Renal cortical epithelial cell (primary cell): ENCODE measurements around the gene VCL. TPM values are rescaled to one million over a fixed set of nuclear protein-coding genes. Genes with fewer than 3 reads are reported as not detected.
"Not testable (repeated sequence)": the region's sequence is repeated elsewhere in the genome, so short reads cannot be mapped to it uniquely, and the experiment has no call there.

Source experiments
- DNase-seq: peaks from one replicate; pipeline ENCODE4 v3.0.0-alpha.2; 2011; ENCODE audit warnings: low read depth
- total RNA-seq: library from RNA; depleted of rRNA; stranded (reverse); fragments of >200 nt; gene quantifications from 2 replicates; pipeline ENCODE4 v1.2.3, GENCODE V29; 2014

VCL gene
- total RNA-seq, 1 donor from 2014 or later = 313 TPM

DNA sequence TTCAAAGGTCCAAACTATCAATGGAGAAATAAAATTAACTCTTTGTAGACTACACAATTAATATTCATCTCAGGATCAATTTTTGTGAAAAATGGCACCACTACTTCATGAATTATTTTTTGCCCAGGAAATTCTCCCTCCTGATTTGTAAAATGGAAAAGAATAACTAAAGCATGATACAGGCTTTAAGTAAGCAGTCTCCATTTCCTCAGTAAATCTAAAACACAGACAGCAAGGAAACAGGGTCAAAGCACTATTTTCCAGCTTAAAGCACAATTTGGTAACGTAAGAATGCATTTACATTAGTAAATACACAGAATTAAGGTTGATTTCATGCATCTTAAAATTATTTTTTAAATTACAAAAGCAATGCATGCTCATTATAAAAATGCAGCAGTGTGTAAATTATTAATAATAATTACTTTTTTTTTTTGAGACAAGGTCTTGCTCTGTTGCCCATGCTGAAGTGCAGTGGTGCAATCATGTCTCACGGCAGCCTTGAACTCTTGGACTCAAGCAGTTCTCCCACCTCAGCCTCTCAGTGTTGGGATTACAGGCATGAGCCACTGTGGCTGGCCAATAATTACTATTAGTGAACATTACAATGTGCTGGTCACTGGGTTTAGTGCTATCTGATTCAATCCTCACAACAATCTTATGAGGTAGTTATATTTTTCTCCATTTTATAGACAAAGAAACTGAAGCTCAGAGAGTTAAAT, 26.1 kb upstream of the VCL start:
- DNase-seq = no peak

DNA sequence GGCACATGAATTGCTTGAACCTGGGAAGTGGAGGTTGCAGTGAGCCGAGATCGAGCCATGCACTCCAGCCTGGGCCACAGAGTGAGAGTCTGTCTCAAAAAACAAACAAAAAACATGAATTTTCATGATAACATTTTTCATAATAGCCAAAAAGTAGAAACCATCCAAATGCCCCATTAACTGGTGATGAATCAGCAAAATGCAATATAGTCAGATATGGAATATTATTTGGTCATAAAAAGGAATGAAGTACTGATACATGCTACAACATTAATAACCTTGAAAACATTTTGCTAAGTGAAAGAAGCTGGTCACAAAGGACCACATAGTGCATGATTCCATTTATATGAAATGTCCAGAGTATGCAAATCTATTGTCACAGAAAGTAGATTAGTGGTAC, 24.5 kb upstream of the VCL start:
- no peak for DNase-seq

GRCh38 chr10:73974309-73974946, 23.5 kb upstream of the VCL start:
- no peak for DNase-seq

DNA sequence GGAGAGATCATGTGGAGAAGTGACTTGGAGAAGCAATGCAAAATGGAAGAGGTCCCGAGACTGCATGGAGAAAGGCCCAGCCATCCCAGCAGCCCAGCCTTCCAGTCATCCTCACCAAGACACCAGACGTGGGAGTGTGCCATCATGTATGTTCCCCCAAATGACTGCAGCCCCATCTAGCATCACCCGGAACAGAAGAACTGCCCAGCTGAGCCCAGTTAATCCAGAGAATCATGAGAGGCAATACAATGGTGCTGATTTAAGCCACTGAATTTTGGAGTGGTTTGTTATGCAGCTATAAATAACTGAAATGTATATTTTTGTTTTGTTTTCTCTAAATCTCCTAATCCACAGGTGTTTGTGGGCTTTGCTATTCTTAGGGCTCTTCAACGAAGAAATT, 22.5 kb upstream of the VCL start:
- DNase-seq = no peak

- DNase-seq = no peak
These were observed 18.6 kb upstream of the VCL start for GRCh38 chr10:73979141-73979808.

GRCh38 chr10:73979809-73980433, 18.0 kb upstream of the VCL start:
- no peak for DNase-seq

DNA sequence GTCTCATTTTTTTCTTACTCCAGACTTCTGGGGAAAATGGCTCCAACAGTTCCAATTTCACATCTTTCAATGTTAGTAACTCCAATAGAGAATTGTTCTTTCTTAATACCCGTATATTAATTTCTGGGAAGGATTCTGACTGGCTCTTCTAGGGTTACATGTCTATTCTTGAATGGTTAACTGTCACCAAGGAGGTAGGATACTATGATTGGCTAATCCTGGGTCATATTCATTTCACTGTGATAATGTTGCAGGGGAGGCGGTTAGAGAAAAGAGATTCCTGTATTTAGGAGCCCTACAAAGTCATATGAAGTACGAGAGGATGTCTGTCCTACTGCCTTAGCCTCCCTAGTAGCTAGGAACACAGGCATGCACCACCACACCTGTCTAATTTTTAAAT, 16.1 kb upstream of the VCL start:
- DNase-seq = no peak

DNA sequence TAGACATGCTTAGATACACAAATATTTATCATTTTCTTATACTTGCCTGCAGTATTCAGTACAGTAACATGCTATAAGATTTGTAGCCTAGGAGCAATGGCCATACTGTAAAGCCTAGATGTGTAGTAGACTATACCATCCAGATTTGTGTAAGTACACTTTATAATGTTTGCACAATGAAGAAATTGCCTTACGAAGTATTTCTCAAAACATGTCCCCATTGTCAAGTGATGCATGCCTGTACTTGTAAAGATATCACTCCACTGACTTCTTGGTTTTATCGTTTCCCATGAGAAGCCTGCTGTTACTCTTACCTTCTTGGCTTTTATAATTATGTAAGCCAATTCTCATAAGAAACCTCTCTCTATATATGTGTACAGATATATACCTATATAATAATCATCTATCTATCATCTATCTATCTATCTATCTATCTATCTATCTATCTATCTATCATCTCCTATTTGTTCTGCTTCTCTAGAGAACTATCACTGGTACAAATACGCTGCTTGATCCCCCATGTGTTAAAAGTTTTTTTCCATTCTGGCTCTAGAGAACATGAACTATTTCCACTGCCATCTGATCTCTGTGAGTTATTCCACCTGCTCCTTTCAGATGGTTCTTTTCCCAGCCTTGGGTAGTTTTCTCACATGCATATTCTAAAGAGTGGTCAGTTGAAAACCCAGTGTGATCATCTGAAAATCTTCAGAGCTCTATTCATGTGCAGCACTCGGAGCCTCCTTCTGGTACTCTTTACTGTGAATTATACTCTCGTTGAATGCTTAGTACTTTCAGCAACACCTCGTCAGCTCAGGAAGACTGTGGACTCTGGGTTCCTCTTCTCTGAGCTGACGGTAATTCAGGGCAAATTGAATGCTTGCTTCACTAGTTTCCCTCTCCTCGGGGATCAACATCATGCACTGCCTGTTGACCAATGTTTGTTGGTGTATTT, 14.5 kb upstream of the VCL start:
- DNase-seq = no peak

- DNase-seq = no peak
These were observed 8.2 kb upstream of the VCL start for GRCh38 chr10:73989594-73990150.

GRCh38 chr10:73991203-73991883, 6.6 kb upstream of the VCL start:
- no peak for DNase-seq

DNA sequence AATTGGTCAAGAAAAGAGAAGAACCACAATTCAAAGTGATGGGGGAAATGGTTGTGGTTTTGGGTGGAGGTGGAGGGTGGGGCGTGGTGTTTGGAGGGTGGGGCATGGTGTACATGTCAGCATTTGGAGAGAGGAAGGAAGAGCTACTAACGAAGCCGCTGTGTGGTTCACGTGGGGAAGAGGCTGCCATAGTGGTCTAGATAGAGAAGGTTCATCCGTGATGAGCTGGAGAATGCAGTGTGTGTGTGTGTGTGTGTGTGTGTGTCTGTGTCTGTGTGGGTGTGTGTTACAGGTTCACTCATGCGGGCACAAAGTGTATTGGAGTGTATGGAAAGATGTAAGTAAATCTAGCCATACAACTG, 6.1 kb upstream of the VCL start:
- DNase-seq = no peak

DNA sequence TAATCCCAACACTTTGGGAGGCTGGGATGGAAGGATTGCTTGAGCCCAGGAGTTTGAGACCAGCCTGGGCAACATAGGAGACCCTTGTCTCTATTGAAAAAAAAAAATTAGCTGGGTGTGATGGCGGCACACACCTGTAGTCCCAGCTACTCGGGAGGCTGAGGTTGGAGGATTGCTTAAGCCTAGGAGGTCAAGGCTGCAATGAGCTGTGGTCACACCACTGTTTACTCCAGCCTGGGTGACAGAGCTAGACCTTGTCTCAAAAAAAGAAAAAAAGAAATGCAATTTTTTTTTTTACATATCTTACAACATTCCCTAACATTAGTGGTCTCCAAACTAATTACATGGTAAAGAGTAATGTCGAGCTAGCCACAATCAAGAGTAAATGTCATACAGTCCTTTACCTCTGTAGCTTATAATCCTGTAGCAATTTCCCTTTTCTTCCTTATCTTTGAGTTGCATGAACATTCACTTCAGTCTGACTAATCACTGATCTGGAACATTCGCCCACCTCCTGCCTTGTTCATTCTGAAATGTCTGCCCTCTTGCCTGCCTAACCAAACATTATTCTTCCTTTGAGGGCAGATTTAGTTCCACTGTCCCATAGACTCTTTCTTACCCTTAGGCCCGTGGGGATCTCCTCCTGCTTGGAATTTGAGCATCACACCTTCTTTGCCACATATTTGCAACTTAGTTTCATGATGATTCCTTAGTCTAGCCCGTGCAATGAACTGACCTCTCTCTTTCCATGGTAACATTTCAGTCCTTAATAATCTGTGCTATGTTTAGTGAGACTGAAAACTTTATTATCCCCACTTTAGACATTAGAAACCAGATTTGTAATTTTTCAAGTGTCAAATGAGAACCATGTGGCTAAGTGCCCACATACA, 4.8 kb upstream of the VCL start:
- DNase-seq = peak; percentile 35

- no peak for DNase-seq
These were observed 2.9 kb upstream of the VCL start for GRCh38 chr10:73995035-73995358.

DNA sequence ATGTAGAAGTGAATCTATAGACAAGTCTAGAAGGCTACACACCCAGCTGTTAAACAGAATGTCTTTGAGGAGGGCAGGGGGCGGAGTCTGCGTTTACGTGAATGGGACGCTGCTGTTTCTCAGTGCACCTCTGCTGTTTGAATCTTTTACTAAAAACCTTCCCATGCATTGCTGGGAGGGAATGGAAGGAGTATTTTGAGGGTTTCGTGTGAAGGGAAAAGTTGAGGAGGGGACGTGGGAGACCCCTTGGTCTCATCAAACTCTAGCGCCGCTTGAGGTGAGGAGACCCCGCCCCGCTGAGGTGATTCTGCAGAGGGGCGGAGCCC, 492 bp upstream of the VCL start:
- DNase-seq = no peak

GRCh38 chr10:73998623-73998928, 660 bp downstream of the VCL start:
- no peak for DNase-seq

DNA sequence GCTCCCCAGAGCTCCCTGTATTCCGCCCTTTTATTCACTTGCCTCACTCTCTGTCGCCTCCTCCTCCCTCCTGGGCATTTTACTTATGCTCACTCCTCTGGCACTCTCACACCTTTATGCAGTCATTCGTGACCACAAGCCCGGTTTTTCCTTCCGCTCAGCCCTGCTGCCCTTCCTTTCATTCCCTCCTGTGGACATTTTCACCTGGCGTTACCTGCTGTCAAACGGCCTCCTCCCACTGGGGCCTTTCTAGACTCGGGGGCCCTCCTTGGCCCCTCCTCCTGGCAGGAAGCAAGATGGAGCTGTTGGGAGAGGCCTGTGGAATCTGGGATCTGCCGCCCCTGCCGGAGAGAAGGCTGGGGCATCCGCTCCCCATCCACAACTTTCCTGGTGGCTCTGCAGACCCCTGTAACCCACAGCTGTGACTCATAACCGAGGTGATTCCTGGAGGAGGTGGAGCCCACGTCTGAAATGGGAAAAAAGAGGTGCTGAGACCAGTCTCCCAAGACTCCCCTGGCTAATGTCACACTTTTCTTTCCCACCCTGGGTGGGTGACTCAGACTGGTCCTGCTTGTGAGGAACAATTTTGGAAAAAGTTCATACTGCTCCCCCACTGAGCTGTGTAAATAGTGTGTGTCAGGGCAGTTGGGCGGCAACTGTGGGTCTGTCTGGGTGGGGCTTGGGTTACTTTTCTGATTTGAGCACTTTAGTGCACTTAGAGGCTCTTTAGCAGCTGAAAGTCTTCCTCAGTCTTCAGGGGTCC, 1.2 kb downstream of the VCL start:
- DNase-seq = peak; percentile 90

DNA sequence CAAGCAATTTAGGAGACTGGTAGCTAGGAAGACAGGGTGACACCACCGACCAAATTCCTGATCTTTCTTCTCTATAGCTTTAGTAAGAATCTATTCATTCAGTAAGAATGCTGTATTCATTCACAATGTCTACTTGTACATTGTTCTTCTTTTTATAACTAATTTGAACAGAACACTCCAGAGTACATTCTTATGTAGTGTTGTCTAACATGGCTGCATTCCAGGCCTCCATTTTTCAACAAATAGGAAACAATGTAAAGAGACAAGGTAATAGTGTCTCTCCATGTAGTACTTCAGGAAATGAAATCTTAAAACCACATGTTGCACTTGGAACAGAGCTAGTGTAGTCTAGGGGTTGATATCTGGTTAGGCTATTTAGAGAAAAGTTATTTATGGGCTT, 1.8 kb downstream of the VCL start:
- no peak for DNase-seq

- not testable (repeated sequence) for DNase-seq
These were observed 2.3 kb downstream of the VCL start for GRCh38 chr10:74000244-74000643.

DNA sequence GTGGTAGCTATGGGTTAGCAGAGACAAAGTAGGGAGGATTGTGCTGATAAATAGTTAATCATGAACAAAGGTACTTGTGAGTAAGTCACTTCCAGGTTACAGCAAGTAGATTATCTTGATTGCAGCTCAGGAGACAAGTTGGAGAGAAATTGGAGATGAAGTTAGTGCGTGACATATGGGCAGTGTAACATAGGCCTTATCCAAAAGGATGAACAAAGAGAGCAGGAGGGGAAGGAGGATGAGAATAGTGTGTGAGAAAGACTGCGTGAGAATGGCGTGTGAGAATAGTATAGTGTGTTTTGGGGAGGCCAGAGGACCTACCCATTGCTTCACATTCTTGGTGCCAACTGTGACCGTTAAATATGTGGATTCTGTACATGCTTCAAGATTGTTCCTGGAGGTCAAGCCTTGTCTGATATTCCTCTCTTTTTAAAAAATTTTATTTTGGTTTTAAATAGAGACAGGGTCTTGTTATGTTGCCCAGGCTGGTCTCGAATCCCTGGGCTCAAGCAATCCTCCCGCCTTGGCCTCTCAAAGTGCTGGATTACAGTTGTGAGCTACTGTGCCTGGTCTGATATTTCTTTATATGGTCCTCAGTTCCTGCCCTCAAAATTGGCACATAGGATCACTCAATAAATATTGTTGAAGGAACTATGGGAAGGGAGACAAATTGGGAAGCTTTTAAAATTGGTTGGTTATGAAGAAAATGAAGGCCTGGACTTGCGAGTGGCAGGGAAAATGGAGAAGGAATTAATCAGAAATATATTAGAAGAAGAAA, 3.2 kb downstream of the VCL start:
- peak; percentile 49 for DNase-seq
